Measurements from ENCODE around the gene PTPRM.

GRCh38 chr18:7721532-7721931 is 154.4 kb downstream of the PTPRM start:
- TF ChIP-seq POLR2AphosphoS5 (IDR thresholded peaks at IDR 0.05; ENCODE audit: low read depth, low read length) (no peak), TAF1 (IDR thresholded peaks at IDR 0.05; ENCODE audit: borderline replicate concordance, low read depth, low read length) (no peak), POLR2A (IDR thresholded peaks at IDR 0.05; ENCODE audit: low read depth, low read length) (no peak)

All from GM12892 (cell line).